Ramos (cell line): ENCODE measurements around the gene OR2F2.

ENCODE experiments used
- in situ Hi-C: fragments of 300-500 bp; cut with MboI; formaldehyde crosslinking; loops from one replicate; pipeline ENCODE4 v1.14.3; 2022; ENCODE audit warnings: low sequenced_read_pairs; ENCODE audit not compliant: unreplicated experiment

Gene OR2F2

GRCh38 chr7:143974459-143974858 lies 39.4 kb downstream of the OR2F2 start:
- in situ Hi-C loops, result no loop called here

GRCh38 chr7:143975617-143976016 lies 40.6 kb downstream of the OR2F2 start:
- in situ Hi-C loops, result no loop called here

- in situ Hi-C loops, result no loop called here
Observed at GRCh38 chr7:143978585-143978984, 43.6 kb downstream of the OR2F2 start.

- in situ Hi-C loops, result no loop called here
Observed at GRCh38 chr7:143979359-143979758, 44.3 kb downstream of the OR2F2 start.

GRCh38 chr7:143979998-143980397 lies 45.0 kb downstream of the OR2F2 start:
- in situ Hi-C loops, result no loop called here

- in situ Hi-C loops, result no loop called here
Observed at GRCh38 chr7:143980746-143981510, 45.9 kb downstream of the OR2F2 start.

GRCh38 chr7:143983960-143984359 lies 48.9 kb downstream of the OR2F2 start:
- in situ Hi-C loops, result no loop called here
